ENCODE measurements around the gene NEUROD2.

- TF ChIP-seq, protein P1, sequence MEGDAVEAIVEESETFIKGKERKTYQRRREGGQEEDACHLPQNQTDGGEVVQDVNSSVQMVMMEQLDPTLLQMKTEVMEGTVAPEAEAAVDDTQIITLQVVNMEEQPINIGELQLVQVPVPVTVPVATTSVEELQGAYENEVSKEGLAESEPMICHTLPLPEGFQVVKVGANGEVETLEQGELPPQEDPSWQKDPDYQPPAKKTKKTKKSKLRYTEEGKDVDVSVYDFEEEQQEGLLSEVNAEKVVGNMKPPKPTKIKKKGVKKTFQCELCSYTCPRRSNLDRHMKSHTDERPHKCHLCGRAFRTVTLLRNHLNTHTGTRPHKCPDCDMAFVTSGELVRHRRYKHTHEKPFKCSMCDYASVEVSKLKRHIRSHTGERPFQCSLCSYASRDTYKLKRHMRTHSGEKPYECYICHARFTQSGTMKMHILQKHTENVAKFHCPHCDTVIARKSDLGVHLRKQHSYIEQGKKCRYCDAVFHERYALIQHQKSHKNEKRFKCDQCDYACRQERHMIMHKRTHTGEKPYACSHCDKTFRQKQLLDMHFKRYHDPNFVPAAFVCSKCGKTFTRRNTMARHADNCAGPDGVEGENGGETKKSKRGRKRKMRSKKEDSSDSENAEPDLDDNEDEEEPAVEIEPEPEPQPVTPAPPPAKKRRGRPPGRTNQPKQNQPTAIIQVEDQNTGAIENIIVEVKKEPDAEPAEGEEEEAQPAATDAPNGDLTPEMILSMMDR (IDR thresholded peaks at IDR 0.05; ENCODE audit: low read depth, low read length, missing input control) = no peak
- TF ChIP-seq TAF1 (conservative IDR thresholded peaks at IDR 0.05) = no peak
- TF ChIP-seq, protein P2, sequence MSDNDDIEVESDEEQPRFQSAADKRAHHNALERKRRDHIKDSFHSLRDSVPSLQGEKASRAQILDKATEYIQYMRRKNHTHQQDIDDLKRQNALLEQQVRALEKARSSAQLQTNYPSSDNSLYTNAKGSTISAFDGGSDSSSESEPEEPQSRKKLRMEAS (IDR thresholded peaks at IDR 0.05) = no peak
- TF ChIP-seq GABPA (IDR thresholded peaks at IDR 0.05 in 1 of 2, conservative IDR thresholded peaks at IDR 0.05 in 1 of 2) = no peak
- no peak for TF ChIP-seq RAD21 (IDR thresholded peaks at IDR 0.05)
- TF ChIP-seq, protein P3, sequence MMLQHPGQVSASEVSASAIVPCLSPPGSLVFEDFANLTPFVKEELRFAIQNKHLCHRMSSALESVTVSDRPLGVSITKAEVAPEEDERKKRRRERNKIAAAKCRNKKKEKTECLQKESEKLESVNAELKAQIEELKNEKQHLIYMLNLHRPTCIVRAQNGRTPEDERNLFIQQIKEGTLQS (IDR thresholded peaks at IDR 0.05) = no peak
- TF ChIP-seq, protein P4, sequence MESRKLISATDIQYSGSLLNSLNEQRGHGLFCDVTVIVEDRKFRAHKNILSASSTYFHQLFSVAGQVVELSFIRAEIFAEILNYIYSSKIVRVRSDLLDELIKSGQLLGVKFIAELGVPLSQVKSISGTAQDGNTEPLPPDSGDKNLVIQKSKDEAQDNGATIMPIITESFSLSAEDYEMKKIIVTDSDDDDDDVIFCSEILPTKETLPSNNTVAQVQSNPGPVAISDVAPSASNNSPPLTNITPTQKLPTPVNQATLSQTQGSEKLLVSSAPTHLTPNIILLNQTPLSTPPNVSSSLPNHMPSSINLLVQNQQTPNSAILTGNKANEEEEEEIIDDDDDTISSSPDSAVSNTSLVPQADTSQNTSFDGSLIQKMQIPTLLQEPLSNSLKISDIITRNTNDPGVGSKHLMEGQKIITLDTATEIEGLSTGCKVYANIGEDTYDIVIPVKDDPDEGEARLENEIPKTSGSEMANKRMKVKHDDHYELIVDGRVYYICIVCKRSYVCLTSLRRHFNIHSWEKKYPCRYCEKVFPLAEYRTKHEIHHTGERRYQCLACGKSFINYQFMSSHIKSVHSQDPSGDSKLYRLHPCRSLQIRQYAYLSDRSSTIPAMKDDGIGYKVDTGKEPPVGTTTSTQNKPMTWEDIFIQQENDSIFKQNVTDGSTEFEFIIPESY (IDR thresholded peaks at IDR 0.05) = no peak
- TF ChIP-seq RXRA (IDR thresholded peaks at IDR 0.05) = no peak
Observed at GRCh38 chr17:39603304-39604016, 4.3 kb downstream of the NEUROD2 start.

All from liver (tissue), 3 donors.